GF-D8 (cell line): ENCODE measurements around the gene ASTN2.

Source experiments
- DNase-seq: peaks from one replicate; lab custom pipeline; 2025; lab: John Stamatoyannopoulos, UW

Gene ASTN2

DNA sequence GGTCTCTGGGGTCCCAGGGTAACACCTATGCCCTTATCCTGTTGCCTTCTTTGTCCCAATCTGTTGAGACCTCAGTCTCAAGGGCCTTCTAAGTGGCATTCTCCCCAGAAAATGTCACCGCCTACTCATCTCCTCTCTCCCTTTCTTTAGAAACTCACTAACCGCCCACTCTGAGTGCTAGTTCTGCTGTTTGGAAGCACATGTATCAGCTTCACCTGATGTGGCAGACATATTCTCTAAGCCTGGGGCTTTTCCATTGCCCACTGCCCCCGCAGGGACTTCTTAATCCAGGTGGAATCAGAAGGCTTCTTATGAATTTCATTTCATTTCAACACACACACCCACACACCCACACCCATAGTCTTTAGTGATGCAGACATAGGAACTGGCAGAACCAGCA is 165.1 kb downstream of the ASTN2 start:
- DNase-seq = no peak

DNA sequence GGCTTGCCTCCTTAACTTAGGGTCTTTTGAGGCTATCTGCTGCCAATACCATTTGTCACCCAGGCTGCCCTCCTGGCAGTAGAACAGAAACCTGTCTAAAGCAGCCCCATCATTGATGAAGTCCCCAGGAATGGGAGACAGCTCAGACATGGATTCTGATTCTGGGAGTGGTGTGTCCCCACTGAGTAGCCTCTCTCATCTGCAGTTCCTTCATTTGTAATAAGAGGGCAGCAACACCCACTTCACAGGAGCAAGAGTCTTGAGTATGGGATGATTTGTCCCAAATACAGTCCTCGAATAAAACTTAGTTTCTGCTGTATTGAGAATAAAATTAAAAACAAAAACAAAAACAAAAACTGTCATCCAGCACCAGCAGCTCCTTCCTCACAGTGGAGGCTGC is 167.6 kb downstream of the ASTN2 start:
- no peak for DNase-seq

DNA sequence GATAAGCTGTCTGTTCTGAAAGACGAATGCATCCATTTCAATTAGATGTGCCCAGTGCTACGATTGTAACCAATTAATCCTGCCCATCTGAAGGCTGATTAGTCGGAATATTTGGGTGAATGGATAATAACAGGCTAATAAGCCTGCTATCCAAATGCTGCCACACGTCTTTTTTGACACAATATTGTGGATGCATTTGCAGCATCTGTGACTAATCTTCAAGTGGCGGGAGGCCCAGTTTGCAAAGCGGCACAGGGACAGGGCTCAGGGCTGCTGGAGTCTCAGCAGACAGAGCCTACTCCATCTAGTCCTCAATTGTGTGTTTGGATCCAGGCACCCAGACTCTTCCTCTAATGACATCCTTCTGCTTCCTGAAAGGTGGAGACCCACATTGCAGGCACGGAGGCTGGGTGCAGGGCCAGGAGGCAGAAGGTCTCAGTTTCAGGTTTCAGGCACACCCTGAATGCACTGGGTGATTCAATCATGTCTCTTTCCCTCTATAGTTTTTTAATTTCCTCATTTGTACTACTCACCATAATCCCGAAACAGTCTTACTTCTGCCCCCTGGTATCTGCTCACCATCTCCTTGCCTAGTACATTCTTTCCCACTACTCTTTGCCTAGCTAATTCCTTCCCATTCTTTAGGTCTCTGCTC is 169.6 kb downstream of the ASTN2 start:
- DNase-seq = no peak

DNA sequence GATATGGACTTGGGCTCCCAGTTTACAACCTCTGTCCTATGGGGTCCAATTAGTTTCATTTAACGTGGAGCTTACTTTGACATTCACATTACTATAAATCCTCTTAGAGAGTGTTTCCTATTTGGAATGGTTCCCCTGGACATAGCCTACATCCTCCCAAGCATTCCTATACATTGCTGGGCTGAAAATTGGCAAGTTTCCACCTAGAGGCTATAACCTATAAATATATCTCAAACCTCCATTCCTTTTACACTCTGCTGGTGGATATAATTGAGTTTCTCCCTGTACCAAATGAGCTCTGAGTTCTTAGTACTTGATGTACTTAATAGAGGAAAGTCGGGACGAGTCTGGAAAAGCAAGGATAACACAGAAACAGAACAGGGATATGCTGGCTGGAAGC is 172.8 kb downstream of the ASTN2 start:
- DNase-seq = no peak

DNA sequence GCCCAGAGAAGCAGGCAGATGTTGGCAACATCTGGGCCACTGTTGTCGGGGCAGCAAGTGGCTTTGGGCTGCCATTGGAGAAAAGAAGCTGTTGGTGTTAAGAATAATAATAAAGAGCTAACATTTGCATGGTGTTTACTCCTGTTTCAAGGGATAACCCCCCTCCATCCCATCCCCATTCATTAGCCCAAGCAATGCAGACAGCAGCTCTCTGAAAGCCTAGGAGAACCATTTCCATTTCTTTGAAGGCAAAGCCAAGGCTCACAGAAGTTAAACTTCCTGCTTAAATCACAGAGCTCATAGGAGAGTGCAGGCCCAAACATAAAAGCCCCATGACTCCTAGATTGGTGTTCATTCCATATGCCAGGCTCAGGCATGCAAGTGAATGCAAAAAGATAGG is 175.4 kb downstream of the ASTN2 start:
- no peak for DNase-seq

- DNase-seq = no peak
These were observed 180.8 kb downstream of the ASTN2 start for GRCh38 chr9:117234103-117234502.

GRCh38 chr9:117233016-117233415 is 181.8 kb downstream of the ASTN2 start:
- DNase-seq = no peak

DNA sequence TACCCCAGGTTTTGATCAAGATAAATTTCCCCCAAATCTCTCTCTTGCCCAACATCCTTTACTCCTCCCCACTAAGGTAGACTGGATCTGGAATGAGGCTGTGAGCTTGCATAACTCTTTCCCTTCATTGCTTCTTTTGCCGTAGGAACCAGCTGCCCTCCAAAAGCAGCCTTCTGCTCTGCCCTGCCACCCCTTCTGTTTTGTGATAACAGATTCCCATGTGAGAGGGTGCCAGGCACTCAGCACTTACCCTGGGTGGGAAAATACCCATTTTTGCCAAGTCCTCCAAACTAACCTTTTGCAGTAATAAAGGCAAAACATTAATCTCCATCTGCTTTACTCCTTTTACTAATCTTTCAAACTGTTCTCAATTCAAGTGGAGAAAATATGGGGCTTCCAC is 182.6 kb downstream of the ASTN2 start:
- no peak for DNase-seq

GRCh38 chr9:117231012-117231411 is 183.8 kb downstream of the ASTN2 start:
- no peak for DNase-seq

- no peak for DNase-seq
These were observed 190.2 kb downstream of the ASTN2 start for GRCh38 chr9:117224695-117225094.

DNA sequence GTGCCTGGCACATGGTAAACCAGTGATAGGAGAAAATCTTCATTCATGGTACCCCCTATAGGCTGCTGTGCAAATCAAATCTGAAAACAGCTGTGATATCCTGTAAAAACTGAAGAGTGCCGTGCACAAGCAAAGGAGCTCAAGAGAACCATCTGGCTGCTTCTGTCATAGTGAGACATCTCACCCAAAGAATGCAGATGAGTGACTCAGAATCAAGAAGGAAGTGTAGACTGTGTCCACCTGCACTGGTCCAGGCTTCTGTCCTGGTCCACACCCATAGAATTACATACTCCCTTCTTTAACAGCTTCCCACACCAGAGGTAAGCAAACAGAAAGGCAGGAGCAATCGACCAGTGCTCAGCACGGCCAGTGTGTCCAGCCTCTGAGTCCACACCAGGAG is 195.9 kb downstream of the ASTN2 start:
- DNase-seq = no peak

DNA sequence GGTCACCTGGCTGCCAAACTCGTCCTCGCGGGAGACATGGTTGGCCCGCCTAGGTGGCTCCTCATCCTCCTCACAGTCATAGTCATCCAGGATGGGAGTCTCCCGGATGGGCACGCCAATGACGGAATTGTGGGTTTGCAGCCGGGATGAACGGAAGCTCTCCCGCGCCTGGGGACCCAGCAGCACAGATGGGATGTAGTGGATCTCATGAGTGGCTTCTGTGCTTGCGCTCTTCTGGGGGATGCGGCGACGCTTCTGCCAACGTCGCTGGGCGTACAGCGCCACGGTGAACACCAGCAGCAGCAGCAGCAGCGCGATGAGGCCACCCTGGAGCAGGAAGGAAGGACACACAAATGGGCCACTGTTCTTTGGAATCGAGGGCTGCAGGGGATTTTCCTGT is 200.4 kb downstream of the ASTN2 start:
- no peak for DNase-seq

DNA sequence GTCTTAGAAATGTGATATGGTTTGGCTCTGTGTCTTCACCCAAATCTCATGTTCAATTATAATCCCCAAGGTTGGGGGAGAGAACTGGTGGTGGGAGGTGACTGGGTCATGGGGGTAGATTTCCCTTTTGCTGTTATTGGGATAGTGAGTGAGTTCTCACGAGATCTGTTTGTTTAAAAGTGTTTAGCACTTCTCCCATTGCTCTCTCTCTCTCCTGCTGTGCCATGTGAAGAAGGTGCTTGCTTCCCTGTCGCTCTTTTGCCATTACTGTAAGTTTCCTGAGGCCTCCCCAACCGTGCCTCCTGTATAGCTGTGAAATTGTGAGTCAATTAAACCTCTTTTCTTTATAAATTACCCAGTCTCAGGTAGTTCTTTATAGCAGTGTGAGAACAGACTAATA is 203.6 kb downstream of the ASTN2 start:
- no peak for DNase-seq

GRCh38 chr9:117205806-117206205 is 209.1 kb downstream of the ASTN2 start:
- DNase-seq = no peak

GRCh38 chr9:117204971-117205370 is 209.9 kb downstream of the ASTN2 start:
- DNase-seq = no peak

DNA sequence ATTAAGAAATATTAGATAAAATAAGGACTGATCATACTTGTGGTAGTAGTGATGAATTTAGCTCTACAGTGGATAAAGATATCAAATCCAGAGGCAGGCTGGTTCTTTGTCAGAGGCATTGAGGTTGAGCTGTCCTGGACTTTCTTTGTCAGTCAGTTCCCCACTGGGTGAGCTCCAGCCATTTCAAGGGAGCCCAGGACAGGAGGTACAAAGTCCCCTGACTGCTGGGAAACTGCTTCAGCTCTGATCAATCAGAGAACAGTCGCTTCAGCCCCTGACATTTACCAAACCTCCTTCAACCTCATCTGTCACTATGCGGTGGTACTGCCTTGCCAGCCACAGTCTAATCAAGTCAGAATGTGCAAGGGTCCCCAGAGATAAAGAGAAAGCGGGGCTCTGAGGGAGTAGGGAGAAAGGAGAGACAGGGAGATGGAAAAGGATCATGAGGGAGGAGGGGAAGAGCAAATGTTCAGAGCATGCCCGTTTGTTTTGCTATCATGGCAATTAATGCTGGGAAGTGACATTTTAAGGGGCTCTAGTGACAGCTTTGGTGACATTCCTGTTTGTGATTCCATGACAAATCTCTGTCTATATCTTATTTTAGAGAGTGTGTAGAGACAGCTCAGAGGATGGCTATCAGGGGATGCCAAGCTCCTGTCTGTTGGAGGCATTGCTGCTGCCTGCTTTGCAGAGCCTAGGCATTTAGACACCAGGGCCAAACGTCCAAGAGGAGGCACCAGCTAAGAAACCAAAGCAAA is 223.2 kb downstream of the ASTN2 start:
- no peak for DNase-seq

DNA sequence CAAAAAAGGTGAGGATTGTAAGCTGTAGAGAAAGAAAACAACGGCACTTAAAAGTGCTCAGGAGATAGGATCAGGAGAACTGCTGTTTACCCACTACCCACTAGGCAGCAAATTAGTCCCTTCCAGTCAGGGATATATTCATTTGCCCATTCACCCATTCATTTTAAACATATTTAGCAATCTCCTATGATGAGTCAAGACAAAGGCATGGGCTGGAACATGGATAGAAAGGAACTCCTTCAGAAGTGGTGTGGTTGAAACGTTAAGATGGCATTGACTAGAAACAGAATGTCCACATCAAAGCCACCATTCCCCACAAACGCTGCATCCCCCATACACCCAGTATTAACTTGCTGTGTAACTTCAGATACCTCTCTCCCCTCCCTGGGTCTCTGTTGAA is 225.7 kb downstream of the ASTN2 start:
- no peak for DNase-seq

- no peak for DNase-seq
These were observed 226.5 kb downstream of the ASTN2 start for GRCh38 chr9:117188394-117188793.

DNA sequence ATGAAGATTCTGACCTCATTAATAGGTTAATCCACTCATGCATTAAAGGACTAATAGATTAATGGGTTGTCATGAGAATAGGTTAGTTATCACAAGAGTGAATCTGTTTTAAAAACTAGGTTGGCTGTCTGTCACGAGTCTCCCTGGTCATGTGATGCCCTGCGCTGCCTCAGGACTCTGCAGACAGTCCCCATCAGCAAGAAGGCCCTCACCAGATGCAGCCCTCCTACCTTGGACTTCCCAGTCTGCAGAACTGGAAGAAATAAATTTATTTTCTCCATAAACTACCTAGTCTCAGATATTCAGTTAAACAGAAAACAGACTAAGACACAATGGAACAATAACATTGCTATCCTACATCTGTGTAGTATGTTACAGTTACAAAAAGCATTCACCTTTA is 227.4 kb downstream of the ASTN2 start:
- no peak for DNase-seq

DNA sequence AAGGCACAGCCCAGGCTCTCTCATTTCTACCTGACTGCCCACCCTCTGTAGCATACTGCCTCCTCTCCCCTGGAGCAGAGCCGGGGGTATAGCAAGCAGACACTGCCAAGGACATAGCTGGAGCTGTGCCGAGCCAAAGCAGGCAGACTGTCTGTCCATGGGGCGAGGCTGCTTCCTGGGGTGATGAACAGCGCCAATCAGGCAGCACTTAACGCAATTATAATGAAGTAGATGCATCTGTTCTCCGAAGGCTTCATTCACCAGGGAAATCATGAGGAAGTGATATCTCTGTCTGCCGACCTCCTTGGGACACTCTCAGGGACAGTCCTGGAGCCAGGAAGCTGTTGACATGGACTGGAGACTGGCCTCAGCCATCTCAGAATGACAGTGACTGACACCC is 230.7 kb downstream of the ASTN2 start:
- DNase-seq = no peak

DNA sequence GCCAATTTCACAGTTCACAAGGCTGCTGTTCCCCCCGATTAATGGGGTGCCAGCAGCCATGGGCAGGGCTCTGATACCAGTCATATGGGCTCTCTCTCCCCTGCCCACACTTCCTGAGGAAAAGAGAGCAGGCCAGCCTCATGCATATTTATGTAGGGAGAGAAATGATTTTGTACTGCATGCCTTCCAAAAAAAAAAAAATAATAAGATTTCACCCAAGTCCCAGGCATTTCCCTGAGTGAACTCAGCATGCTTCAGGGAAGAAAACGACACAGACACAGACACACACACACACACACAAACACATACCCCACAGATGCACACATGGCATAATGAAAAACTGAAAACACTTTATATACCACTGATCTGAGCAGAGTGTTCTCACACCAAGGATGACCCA is 232.8 kb downstream of the ASTN2 start:
- no peak for DNase-seq

DNA sequence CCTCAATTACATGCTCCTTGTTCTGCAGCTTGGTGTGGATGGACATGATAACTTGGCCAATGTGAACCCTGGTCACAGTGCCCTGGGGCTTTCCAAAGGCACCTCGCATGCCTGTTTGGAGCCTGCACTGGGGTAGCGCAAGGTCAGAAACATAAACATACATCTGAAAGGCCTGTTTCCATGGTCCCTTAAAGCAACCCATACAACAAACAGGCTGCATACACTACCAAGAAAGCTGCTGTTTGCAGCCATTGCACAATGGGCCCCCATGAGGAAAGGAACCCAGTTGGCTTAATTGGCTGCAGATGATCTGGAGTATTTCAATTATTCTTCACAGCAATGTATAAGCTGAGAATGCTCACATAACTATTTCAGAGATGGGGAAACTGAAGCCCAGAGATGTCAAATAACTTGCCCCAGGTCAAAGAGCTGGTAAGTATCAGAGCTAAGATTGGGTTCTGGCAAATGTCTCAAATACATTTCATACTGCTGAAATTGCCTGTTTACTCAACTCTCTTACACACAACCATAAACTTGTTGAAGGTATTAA is 233.9 kb downstream of the ASTN2 start:
- no peak for DNase-seq

GRCh38 chr9:117178596-117179375 is 236.1 kb downstream of the ASTN2 start:
- no peak for DNase-seq
